HL-60 (cell line): ENCODE measurements around the gene LBR.

Experiments
- DNase-seq, 2 experiments: peaks; one replicate each; pipeline ENCODE4 v3.0.0-alpha.2; 2010 to 2020; ENCODE audit warnings: low read depth in 1 of 2, low spot score in 1 of 2
- H3K27ac ChIP-seq: fragments of 250-450 bp; sonication (Bioruptor Pico); replicated peaks from 2 replicates; pipeline ENCODE4 v1.5.1; 2020; ENCODE audit warnings: mild to moderate bottlenecking, moderate library complexity
- H3K27me3 ChIP-seq: fragments of 250-450 bp; sonication (Bioruptor Pico); 2 replicates; pipeline ENCODE4 v1.5.1; 2021; ENCODE audit warnings: mild to moderate bottlenecking, moderate library complexity; ENCODE audit not compliant: insufficient read depth, poor library complexity, severe bottlenecking
- H3K4me3 ChIP-seq: replicated peaks from 2 replicates; pipeline ENCODE4 v1.5.1; 2011; ENCODE audit warnings: mild to moderate bottlenecking, control low read depth, low read length; ENCODE audit not compliant: insufficient read depth
- GABPA ChIP-seq: IDR thresholded peaks from 2 replicates; pipeline ENCODE4 v1.6.1; 2012; ENCODE audit warnings: low read depth
- POLR2AphosphoS5 ChIP-seq: IDR thresholded peaks from 2 replicates; pipeline ENCODE4 v1.6.1; 2012; ENCODE audit warnings: low read depth
- SPI1 ChIP-seq: IDR thresholded peaks from 2 replicates; pipeline ENCODE4 v1.6.1; 2012; ENCODE audit warnings: low read depth, mild to moderate bottlenecking, borderline replicate concordance
- TF ChIP-seq, protein P1 (sequence below): IDR thresholded peaks from 2 replicates; pipeline ENCODE4 v1.6.1; 2012; ENCODE audit warnings: low read depth; ENCODE audit not compliant: insufficient replicate concordance
- TF ChIP-seq, protein P2 (sequence below): IDR thresholded peaks from one replicate; pipeline ENCODE4 v1.5.1; 2011; ENCODE audit warnings: low read length, control low read depth, inconsistent platforms; ENCODE audit not compliant: insufficient read depth

Gene LBR

DNA sequence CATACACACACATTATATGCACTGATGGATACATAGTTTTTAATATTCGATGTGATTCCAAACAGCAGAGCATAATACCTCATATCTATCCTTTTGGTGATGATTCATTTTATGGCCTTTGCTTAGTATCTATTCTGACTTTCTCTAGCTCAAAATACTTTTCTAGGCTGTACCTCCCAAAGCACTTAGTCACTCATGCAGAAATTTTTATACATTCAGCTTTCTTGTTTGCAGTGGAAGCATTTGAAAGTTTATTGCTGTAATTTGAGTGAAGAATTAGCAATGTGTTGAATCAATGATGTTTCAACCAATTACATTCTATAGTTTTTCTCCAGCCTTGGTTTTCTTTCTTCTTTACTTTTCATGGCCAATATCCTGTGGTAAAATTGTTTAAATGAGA lies 66.7 kb downstream of the LBR start:
- no peak for DNase-seq

DNA sequence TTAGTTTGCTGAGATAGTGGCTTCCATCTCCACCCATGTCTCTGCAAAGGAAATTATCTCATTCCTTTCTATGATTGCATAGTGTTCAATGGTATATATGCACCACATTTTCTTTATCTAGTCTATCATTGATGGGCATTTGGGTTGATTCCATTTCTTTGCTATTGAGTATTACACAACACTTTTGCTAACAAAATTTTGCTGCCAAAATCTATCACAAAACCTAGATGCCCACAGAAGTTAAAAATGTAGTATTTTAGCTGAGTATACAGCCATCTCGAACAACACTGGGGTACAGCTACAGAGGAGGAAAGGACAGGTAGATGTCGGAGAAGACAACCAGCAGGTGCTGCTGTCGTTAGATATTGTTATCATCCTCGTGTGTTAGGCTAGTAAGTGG lies 67.7 kb downstream of the LBR start:
- Histone ChIP-seq H3K4me3 (no peak overlapping the region), H3K27ac (no peak overlapping the region), H3K27me3 (no peaks in the 10 kb centered on the region)
- no peak for DNase-seq
- TF ChIP-seq SPI1 (no peak), GABPA (no peak), POLR2AphosphoS5 (no peak)
- TF ChIP-seq, protein P1, sequence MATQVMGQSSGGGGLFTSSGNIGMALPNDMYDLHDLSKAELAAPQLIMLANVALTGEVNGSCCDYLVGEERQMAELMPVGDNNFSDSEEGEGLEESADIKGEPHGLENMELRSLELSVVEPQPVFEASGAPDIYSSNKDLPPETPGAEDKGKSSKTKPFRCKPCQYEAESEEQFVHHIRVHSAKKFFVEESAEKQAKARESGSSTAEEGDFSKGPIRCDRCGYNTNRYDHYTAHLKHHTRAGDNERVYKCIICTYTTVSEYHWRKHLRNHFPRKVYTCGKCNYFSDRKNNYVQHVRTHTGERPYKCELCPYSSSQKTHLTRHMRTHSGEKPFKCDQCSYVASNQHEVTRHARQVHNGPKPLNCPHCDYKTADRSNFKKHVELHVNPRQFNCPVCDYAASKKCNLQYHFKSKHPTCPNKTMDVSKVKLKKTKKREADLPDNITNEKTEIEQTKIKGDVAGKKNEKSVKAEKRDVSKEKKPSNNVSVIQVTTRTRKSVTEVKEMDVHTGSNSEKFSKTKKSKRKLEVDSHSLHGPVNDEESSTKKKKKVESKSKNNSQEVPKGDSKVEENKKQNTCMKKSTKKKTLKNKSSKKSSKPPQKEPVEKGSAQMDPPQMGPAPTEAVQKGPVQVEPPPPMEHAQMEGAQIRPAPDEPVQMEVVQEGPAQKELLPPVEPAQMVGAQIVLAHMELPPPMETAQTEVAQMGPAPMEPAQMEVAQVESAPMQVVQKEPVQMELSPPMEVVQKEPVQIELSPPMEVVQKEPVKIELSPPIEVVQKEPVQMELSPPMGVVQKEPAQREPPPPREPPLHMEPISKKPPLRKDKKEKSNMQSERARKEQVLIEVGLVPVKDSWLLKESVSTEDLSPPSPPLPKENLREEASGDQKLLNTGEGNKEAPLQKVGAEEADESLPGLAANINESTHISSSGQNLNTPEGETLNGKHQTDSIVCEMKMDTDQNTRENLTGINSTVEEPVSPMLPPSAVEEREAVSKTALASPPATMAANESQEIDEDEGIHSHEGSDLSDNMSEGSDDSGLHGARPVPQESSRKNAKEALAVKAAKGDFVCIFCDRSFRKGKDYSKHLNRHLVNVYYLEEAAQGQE, result no peak
- TF ChIP-seq, protein P2, sequence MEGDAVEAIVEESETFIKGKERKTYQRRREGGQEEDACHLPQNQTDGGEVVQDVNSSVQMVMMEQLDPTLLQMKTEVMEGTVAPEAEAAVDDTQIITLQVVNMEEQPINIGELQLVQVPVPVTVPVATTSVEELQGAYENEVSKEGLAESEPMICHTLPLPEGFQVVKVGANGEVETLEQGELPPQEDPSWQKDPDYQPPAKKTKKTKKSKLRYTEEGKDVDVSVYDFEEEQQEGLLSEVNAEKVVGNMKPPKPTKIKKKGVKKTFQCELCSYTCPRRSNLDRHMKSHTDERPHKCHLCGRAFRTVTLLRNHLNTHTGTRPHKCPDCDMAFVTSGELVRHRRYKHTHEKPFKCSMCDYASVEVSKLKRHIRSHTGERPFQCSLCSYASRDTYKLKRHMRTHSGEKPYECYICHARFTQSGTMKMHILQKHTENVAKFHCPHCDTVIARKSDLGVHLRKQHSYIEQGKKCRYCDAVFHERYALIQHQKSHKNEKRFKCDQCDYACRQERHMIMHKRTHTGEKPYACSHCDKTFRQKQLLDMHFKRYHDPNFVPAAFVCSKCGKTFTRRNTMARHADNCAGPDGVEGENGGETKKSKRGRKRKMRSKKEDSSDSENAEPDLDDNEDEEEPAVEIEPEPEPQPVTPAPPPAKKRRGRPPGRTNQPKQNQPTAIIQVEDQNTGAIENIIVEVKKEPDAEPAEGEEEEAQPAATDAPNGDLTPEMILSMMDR, result no peak

More for the DNA sequence above, 66.7 kb downstream of the LBR start:
- H3K4me3 ChIP-seq, result no peak overlapping the region
- H3K27ac ChIP-seq, result no peak overlapping the region
- H3K27me3 ChIP-seq, result no peaks in the 10 kb centered on the region
- TF ChIP-seq GABPA (no peak), SPI1 (no peak), POLR2AphosphoS5 (no peak)
- TF ChIP-seq, protein P1, result no peak
- TF ChIP-seq, protein P2, result no peak

DNA sequence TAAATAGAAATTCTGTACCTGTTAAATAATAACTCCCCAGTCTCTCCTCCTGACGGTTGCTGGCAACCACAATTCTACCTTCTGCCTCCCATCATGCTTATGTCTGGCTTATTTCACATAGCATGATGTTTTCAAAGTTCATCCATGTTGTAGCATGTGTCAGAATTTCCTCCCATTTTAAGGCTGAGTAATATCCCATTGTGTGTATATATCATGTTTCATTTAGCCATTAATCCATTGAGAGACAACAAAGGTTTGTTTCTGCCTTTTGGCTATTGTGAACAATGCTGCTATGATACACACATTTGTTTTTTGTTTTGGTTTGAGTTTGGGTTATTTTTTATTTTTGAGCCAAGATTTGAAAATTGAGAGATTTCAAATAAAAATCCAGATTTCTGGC lies 72.0 kb downstream of the LBR start:
- Histone ChIP-seq H3K27ac (no peak overlapping the region), H3K4me3 (no peak overlapping the region), H3K27me3 (no peaks in the 10 kb centered on the region)
- no peak for DNase-seq
- TF ChIP-seq GABPA (no peak), POLR2AphosphoS5 (no peak), SPI1 (no peak)
- TF ChIP-seq, protein P2, result no peak
- TF ChIP-seq, protein P1, result no peak
